HepG2 (cell line): Measurements from ENCODE around the gene AKR1A1. TPM values are rescaled to one million over a fixed set of nuclear protein-coding genes. Genes with fewer than 3 reads are reported as not detected.

Experiments
- BCLAF1 ChIP-seq: fragments of 450-650 bp; IDR thresholded peaks from 2 replicates; pipeline ENCODE4 v1.6.1; 2017; ENCODE audit warnings: mild to moderate bottlenecking
- CEBPB ChIP-seq: IDR thresholded peaks from 2 replicates; pipeline ENCODE4 v1.6.1; 2011; ENCODE audit warnings: low read depth, low read length, improper control_type of control experiment, borderline replicate concordance
- CENPBD1 ChIP-seq: sonication (generic); formaldehyde crosslinking; IDR thresholded peaks from 2 replicates; pipeline ENCODE4 v1.8.0; 2022; ENCODE audit warnings: missing genetic modification reagents, low read depth, mild to moderate bottlenecking, borderline replicate concordance
- DZIP1 ChIP-seq: sonication (generic); formaldehyde crosslinking; IDR thresholded peaks from 2 replicates; pipeline ENCODE4 v1.5.0; 2020; ENCODE audit warnings: mild to moderate bottlenecking, missing genetic modification reagents
- ERF ChIP-seq: IDR thresholded peaks from 2 replicates; pipeline ENCODE4 v1.6.1; 2018; ENCODE audit warnings: missing biosample characterization, missing genetic modification reagents
- ESRRA ChIP-seq: sonication (generic); formaldehyde crosslinking; IDR thresholded peaks from 2 replicates; pipeline ENCODE4 v1.5.1; 2020; ENCODE audit warnings: mild to moderate bottlenecking, low read depth, missing genetic modification reagents
- JUN ChIP-seq: sonication (generic); formaldehyde crosslinking; IDR thresholded peaks from 2 replicates; pipeline ENCODE4 v1.4.0; 2020; ENCODE audit warnings: mild to moderate bottlenecking, missing genetic modification reagents
- KAT2B ChIP-seq: fragments of 150-350 bp; IDR thresholded peaks from 2 replicates; pipeline ENCODE4 v1.6.1; 2014; ENCODE audit warnings: low read depth, low read length, borderline replicate concordance
- KMT2A ChIP-seq: sonication (generic); formaldehyde crosslinking; IDR thresholded peaks from 2 replicates; pipeline ENCODE4 v1.4.0; 2020; ENCODE audit warnings: missing genetic modification reagents
- MYPOP ChIP-seq: sonication (generic); formaldehyde crosslinking; IDR thresholded peaks from 2 replicates; pipeline ENCODE4 v1.8.1; 2023; ENCODE audit warnings: mild to moderate bottlenecking, moderate library complexity, missing genetic modification reagents
- SOX6 ChIP-seq, 2 experiments: fragments of 450-650 bp in 1 of 2; sonication (generic) in 1 of 2; formaldehyde crosslinking in 1 of 2; IDR thresholded peaks; 2 replicates each; pipeline versions ENCODE4 v1.4.0 to v1.6.1; 2017 to 2020; ENCODE audit warnings: antibody characterized with exemption in 1 of 2, mild to moderate bottlenecking in 1 of 2, missing genetic modification reagents in 1 of 2
- ZBTB33 ChIP-seq: sonication (generic); formaldehyde crosslinking; IDR thresholded peaks from 2 replicates; pipeline ENCODE4 v1.4.0; 2020; ENCODE audit warnings: missing genetic modification reagents
- ZNF350 ChIP-seq: sonication (generic); formaldehyde crosslinking; IDR thresholded peaks from 2 replicates; pipeline ENCODE4 v1.4.0; 2020; ENCODE audit warnings: mild to moderate bottlenecking, low read depth, missing genetic modification reagents, borderline replicate concordance
- ZNF543 ChIP-seq: sonication (generic); formaldehyde crosslinking; IDR thresholded peaks from 2 replicates; pipeline ENCODE4 v1.4.0; 2020; ENCODE audit warnings: mild to moderate bottlenecking, missing genetic modification reagents
- ZNF800 ChIP-seq: sonication (generic); formaldehyde crosslinking; IDR thresholded peaks from 2 replicates; pipeline ENCODE4 v1.4.0; 2020; ENCODE audit warnings: missing genetic modification reagents
- polyA plus RNA-seq, 8 experiments: library from polyadenylated mRNA; depleted of rRNA in 3 of 8; stranded (reverse) in 7 of 8; unstranded in 1 of 8; fragments of >200 nt; fragmentation: Illumina TruSeq in 4 of 8; extraction: Trizol in 4 of 8; gene quantifications; 2 replicates each; pipeline versions ENCODE4 v1.2.1 to v1.2.3, GENCODE V29; 2011 to 2016; ENCODE audit warnings: low read depth in 4 of 8, missing spikeins in 1 of 8, mixed read lengths in 1 of 8; ENCODE audit not compliant: insufficient read depth in 1 of 8
- total RNA-seq, 5 experiments: library from RNA; depleted of rRNA; stranded (reverse); fragments of >200 nt; fragmentation: Illumina TruSeq; extraction: Trizol; gene quantifications; 2 replicates each; pipeline ENCODE4 v1.2.3, GENCODE V29; 2016; ENCODE audit warnings: low read depth in 1 of 5

Gene AKR1A1
- total and polyA plus RNA-seq, 2 of the 13 experiments (the other 11 are each of a cell fraction or from before 2014, with no cell fraction given) = 181 to 217 TPM

- TF ChIP-seq MYPOP (no peak), KMT2A (CRISPR knock-in tag) (peak; percentile 96), ZNF350 (peak; percentile 97), ERF (CRISPR knock-in tag) (peak; percentile 95), BCLAF1 (no peak), JUN (CRISPR knock-in tag) (peak; percentile 61), DZIP1 (CRISPR knock-in tag) (peak; percentile 89; the same call in 1 of the 2 replicates), ZNF800 (CRISPR knock-in tag) (no peak; the same call in none of the 2 replicates), ZNF543 (CRISPR knock-in tag) (peak; percentile 42; the same call in 1 of the 2 replicates), CENPBD1 (CRISPR knock-in tag) (peak; percentile 88; the same call in 1 of the 2 replicates), KAT2B (no peak), ESRRA (0 out of 2 replicates have a peak, but pooled peaks have one; percentile 74), ZBTB33 (peak; percentile 73; the same call in 1 of the 2 replicates), SOX6 (IDR thresholded peaks at IDR 0.05) (no peak), SOX6 (CRISPR knock-in tag; IDR thresholded peaks at IDR 0.05) (peak; percentile 84), CEBPB (no peak)
These were observed 29.0 kb upstream of the AKR1A1 start, which contains the start of gene PRDX1 (continued) for GRCh38 chr1:45521413-45522323.
